BJ (cell line): ENCODE measurements around the gene ATP10A. TPM values are rescaled to one million over a fixed set of nuclear protein-coding genes. Genes with fewer than 3 reads are reported as not detected.

ENCODE experiments used
- CTCF ChIA-PET: fragments of 350-600 bp; formaldehyde crosslinking; extraction: SDS; loops from one replicate; lab custom pipeline; 2021; ENCODE audit warnings: antibody characterized with exemption, inconsistent platforms; lab: Yijun Ruan, JAX
- POLR2A ChIA-PET: fragments of 300-600 bp; sonication (Branson Sonifier 250); formaldehyde crosslinking; extraction: SDS; loops from one replicate; lab custom pipeline; 2021; ENCODE audit warnings: antibody characterized with exemption; lab: Charles Lee
- DNase-seq: peaks from one replicate; pipeline ENCODE4 v3.0.0-alpha.2; 2011; ENCODE audit warnings: low read depth
- H3K27me3 ChIP-seq: 2 replicates; pipeline ENCODE4 v1.6.0; 2011; ENCODE audit warnings: low read length; ENCODE audit not compliant: control insufficient read depth, insufficient read depth
- H3K36me3 ChIP-seq: 2 replicates; pipeline ENCODE4 v1.5.1; 2011; ENCODE audit warnings: low read length; ENCODE audit not compliant: control insufficient read depth, insufficient read depth
- H3K4me3 ChIP-seq: 2 replicates; pipeline ENCODE4 v1.5.1; 2011; ENCODE audit warnings: low read depth, mild to moderate bottlenecking, control low read depth, low read length
- CTCF ChIP-seq: IDR thresholded peaks from 2 replicates; pipeline ENCODE4 v1.5.1; 2011; ENCODE audit warnings: low read depth, mild to moderate bottlenecking, control low read depth, inconsistent platforms, low read length, moderate library complexity; ENCODE audit not compliant: insufficient read depth
- polyA plus RNA-seq: library from polyadenylated mRNA; depleted of rRNA; stranded (reverse); fragments of >200 nt; gene quantifications from 2 replicates; pipeline ENCODE4 v1.2.3, GENCODE V29; 2011

ATP10A gene
- polyA plus RNA-seq, 1 experiment: 28.0 TPM

- Histone ChIP-seq H3K27me3 (no peaks in the 10 kb centered on the region), H3K4me3 (no peak overlapping the region), H3K36me3 (no peaks in the 10 kb centered on the region)
- CTCF ChIA-PET: interaction anchor here (1.0 to 1.2 kb wide), 3 partner anchors 13 to 121 kb away, joined by 3 to 6 read pairs (median 3); no protein-coding TSS in a partner anchor
- no peak for DNase-seq
- POLR2A ChIA-PET: no interaction called here
- no peak for TF ChIP-seq CTCF
Measured at GRCh38 chr15:25812845-25813244, 50.3 kb downstream of the ATP10A start.

- no peaks in the 10 kb centered on the region for H3K27me3 ChIP-seq
- no peak for TF ChIP-seq CTCF
- no peak overlapping the region for H3K4me3 ChIP-seq
- DNase-seq: no peak
- no peaks in the 10 kb centered on the region for H3K36me3 ChIP-seq
- ChIA-PET POLR2A (no interaction called here), CTCF (interaction anchor here (0.9 to 1.2 kb wide), 3 partner anchors 13 to 122 kb away, joined by 3 to 6 read pairs (median 5); no protein-coding TSS in a partner anchor)
Measured at GRCh38 chr15:25812073-25812472, 51.1 kb downstream of the ATP10A start.

GRCh38 chr15:25811481-25811906 is 51.6 kb downstream of the ATP10A start:
- no peak for TF ChIP-seq CTCF
- POLR2A ChIA-PET: no interaction called here
- CTCF ChIA-PET: interaction anchor here (0.9 to 1.0 kb wide), 2 partner anchors 8 to 122 kb away, joined by 3 to 5 read pairs; no protein-coding TSS in a partner anchor

GRCh38 chr15:25810631-25811091 is 52.5 kb downstream of the ATP10A start:
- CTCF ChIA-PET: interaction anchor here (1.0 kb wide), 1 partner anchor 9 kb away, joined by 3 read pairs; no protein-coding TSS in a partner anchor
- no peak for TF ChIP-seq CTCF

More at GRCh38 chr15:25811481-25811906, 51.6 kb downstream of the ATP10A start:
- DNase-seq: no peak
- no peaks in the 10 kb centered on the region for H3K27me3 ChIP-seq
- no peaks in the 10 kb centered on the region for H3K36me3 ChIP-seq
- H3K4me3 ChIP-seq: no peak overlapping the region

GRCh38 chr15:25810154-25810553 is 53.0 kb downstream of the ATP10A start:
- H3K27me3 ChIP-seq: no peaks in the 10 kb centered on the region
- no peak for DNase-seq
- H3K4me3 ChIP-seq: no peak overlapping the region
- CTCF ChIA-PET: no interaction called here
- POLR2A ChIA-PET: no interaction called here
- TF ChIP-seq CTCF: no peak
- no peaks in the 10 kb centered on the region for H3K36me3 ChIP-seq

More at GRCh38 chr15:25810631-25811091, 52.5 kb downstream of the ATP10A start:
- H3K27me3 ChIP-seq: no peaks in the 10 kb centered on the region
- no peak overlapping the region for H3K4me3 ChIP-seq
- no peak for DNase-seq
- POLR2A ChIA-PET: no interaction called here
- H3K36me3 ChIP-seq: no peaks in the 10 kb centered on the region
